Stimulated activated naive CD8-positive, alpha-beta T cell treated with anti-CD3 and anti-CD28 coated beads, Interleukin-15, Interleukin-2, amounts not matched to agents 100 ng/mL and 50 ng/mL, for 24 hours (primary cell): Measurements from ENCODE around the gene TMEM50A.
"Not testable (repeated sequence)": the region's sequence is repeated elsewhere in the genome, so short reads cannot be mapped to it uniquely, and the experiment has no call there.

ENCODE experiments used
- H3K27ac Mint-ChIP-seq: one replicate; pipeline ENCODE4 v1.8.0; 2021; ENCODE audit warnings: mild to moderate bottlenecking, mixed read lengths
- H3K27me3 Mint-ChIP-seq: one replicate; pipeline ENCODE4 v1.8.0; 2021; ENCODE audit warnings: mixed read lengths
- H3K36me3 Mint-ChIP-seq: one replicate; pipeline ENCODE4 v1.8.0; 2021; ENCODE audit warnings: low read depth, mixed read lengths
- H3K4me1 Mint-ChIP-seq: one replicate; pipeline ENCODE4 v1.8.0; 2021; ENCODE audit warnings: low read depth, mixed read lengths
- H3K4me3 Mint-ChIP-seq: one replicate; pipeline ENCODE4 v1.8.0; 2021; ENCODE audit warnings: mild to moderate bottlenecking, mixed read lengths
- H3K9me3 Mint-ChIP-seq: one replicate; pipeline ENCODE4 v1.8.0; 2021; ENCODE audit warnings: mixed read lengths

Gene TMEM50A

DNA sequence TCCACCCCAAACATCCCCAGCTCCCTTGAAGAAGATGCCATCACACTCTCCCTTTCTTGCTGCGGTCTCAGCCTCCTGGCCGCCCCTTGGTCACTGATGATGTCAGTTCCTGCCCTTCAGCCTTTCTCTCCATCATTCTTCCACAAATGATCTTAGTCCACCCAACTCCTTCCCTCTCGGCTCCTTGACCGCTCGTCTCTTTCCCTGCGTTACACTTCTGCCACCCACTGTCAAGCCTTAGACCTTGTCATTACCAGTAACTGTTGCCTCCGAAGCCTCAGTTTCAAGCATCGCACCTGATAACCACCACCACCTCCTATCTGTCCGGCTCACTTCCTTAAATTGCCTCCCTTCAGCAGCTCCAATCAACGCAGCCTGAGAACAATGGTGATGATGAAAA is 59.4 kb downstream of the TMEM50A start:
- H3K27ac Mint-ChIP-seq, H3K9me3 Mint-ChIP-seq, H3K4me3 Mint-ChIP-seq, H3K27me3 Mint-ChIP-seq, H3K4me1 Mint-ChIP-seq, H3K36me3 Mint-ChIP-seq: not testable (repeated sequence)

DNA sequence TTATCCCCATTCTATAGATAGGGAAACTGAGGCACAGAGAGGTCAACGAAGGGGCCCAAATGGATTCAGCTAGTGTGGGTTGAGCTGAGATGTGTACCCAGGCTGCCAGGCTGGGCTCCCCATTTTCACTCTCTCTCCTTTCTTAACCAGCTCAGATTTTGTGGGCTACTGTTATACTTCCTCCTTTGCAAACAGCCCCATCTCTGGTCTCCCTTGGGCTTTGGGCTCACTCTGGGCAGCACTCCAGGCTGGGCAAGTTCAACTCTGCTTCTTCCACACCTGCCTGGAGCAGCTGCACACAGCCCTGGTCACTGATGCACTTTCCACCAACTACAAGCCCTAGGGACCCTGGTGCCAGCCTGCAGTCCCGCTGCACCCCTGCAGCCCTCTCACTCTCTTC is 59.9 kb downstream of the TMEM50A start:
- not testable (repeated sequence) for H3K9me3 Mint-ChIP-seq, H3K4me1 Mint-ChIP-seq, H3K27me3 Mint-ChIP-seq, H3K36me3 Mint-ChIP-seq, H3K4me3 Mint-ChIP-seq, H3K27ac Mint-ChIP-seq

DNA sequence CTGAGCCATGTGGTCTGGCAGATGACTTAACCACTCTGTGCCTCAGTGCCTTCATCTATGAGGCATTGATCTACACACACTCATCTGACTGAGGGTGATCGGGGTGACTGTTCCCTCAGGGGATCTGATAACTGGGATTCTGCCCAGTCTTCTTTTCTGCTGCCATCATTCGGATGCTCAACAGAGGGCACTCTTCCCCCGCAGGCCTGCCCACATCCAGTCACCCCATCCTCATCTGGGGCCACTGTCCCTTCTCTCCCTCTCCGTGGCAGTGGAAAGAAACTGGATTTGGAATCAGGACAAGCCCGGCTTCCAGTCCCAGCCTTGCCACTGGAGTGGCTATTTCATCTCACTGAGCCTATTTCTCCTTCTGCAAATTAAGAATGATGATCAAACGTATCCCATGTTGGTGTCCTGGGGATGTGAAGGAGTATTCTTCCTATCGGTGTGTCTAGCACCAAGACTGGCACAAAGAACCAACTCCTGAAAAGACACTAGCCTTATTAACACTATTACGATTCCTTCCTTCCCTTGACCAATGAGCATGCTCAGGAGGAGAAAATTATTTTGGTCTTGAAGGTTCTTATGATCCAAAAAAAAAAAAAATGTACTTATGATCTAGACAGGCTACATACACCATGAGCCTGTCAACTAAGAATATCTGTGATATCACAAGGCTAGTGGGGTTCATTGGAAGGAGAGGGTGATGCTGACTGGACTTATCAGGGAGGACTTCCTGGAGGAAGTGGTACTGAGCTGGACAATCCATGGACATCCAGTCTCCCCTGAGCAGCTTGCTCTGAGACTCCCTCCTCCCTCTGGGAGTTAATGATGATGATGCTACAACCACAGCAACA is 65.0 kb downstream of the TMEM50A start:
- not testable (repeated sequence) for H3K27ac Mint-ChIP-seq, H3K4me3 Mint-ChIP-seq, H3K36me3 Mint-ChIP-seq, H3K27me3 Mint-ChIP-seq, H3K9me3 Mint-ChIP-seq, H3K4me1 Mint-ChIP-seq

DNA sequence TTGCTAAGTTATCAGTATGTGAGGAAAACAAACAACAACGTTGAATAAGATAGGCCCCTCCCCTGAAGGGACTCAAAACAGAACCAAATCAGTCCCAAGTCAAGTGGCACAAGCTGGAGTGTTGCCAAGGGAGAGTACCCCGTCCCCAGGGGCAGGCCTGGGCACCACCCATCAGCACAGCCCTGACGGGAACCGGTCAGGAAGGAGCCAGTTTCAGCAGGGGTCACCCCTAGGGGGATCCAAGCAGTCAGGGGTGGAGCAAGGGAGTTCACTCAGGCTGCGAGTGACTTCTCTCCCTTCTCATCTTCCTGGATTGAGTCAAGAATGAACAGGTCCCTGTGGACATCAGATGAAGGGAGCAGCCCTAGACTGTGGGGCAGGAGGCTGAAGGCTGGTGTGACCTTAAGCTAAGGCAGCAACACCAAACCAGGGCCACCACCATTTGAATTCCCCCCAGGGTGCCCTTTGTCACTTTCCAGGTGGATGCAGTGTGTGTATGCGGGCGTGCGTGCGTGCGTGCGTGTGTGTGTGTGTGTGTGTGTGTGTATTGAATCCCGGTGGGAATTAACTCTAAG is 67.7 kb downstream of the TMEM50A start:
- not testable (repeated sequence) for H3K9me3 Mint-ChIP-seq, H3K36me3 Mint-ChIP-seq, H3K27me3 Mint-ChIP-seq, H3K4me1 Mint-ChIP-seq, H3K4me3 Mint-ChIP-seq, H3K27ac Mint-ChIP-seq

DNA sequence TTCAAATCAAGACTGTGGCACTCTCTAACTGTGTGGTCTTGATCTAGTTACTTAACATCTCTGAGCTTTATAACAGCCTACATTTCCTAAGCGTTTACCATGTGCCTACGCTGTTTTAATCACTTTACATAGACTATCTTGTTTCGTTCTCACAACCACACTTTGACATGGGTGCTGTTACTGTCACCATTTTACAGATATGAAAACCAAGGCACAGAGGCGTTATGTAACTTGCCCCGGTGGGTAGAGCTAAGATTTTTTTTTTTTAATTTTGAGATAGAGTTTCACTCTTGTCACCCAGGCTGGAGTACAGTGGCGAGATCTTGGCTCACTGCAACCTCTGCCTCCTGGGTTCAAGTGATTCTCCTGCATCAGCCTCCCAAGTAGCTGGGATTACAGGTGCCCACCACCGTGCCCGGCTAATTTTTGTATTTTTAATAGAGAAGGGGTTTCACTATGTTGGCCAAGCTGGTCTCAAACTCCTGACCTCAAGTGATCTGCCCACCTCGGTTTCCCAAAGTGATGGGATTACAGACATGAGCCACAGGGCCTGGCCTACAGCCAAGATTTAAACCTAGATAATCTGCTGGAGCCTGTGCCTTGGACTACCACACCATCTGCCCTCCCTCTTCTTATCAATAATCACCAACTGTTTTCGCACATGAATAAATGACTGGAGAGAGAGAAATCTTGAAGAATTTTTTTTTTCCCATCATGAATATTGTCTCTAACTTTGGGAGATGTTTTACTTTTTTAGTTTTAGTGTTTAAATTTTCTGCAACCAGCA is 71.7 kb downstream of the TMEM50A start:
- not testable (repeated sequence) for H3K4me1 Mint-ChIP-seq, H3K4me3 Mint-ChIP-seq, H3K36me3 Mint-ChIP-seq, H3K27ac Mint-ChIP-seq, H3K9me3 Mint-ChIP-seq, H3K27me3 Mint-ChIP-seq
